Omental fat pad (tissue), 4 donors: Measurements from ENCODE around the gene ZNF407. TPM values are rescaled to one million over a fixed set of nuclear protein-coding genes. Genes with fewer than 3 reads are reported as not detected.

Source experiments
- ATAC-seq: fragments of 150-250 bp; one replicate; pipeline ENCODE4 v1.9.1; 2016; ENCODE audit warnings: mild to moderate bottlenecking, moderate library complexity; ENCODE audit not compliant: low FRiP score
- DNase-seq: peaks from one replicate; pipeline ENCODE4 v3.0.0-alpha.2; 2019; ENCODE audit warnings: low spot score
- total RNA-seq, 4 donors: library from RNA; depleted of rRNA; stranded (reverse); fragments of >200 nt; gene quantifications; one replicate each; pipeline ENCODE4 v1.1.0, GENCODE V29; 2016
- TF ChIP-seq, protein P1 (sequence below), 3 donors: fragments of 450-650 bp; IDR thresholded peaks; one replicate each; pipeline ENCODE4 v1.5.1; 2016 to 2017; ENCODE audit warnings: antibody characterized with exemption in 3 of 3, mild to moderate bottlenecking in 3 of 3, moderate library complexity in 2 of 3

The ZNF407 gene
- total RNA-seq, 4 donors from 2014 or later, result 13.4 to 26.7 (median 19.7) TPM

GRCh38 chr18:74598350-74599001 lies 806 bp downstream of the ZNF407 start:
- ATAC-seq (no peak), DNase-seq (no peak)
- TF ChIP-seq, protein P1, sequence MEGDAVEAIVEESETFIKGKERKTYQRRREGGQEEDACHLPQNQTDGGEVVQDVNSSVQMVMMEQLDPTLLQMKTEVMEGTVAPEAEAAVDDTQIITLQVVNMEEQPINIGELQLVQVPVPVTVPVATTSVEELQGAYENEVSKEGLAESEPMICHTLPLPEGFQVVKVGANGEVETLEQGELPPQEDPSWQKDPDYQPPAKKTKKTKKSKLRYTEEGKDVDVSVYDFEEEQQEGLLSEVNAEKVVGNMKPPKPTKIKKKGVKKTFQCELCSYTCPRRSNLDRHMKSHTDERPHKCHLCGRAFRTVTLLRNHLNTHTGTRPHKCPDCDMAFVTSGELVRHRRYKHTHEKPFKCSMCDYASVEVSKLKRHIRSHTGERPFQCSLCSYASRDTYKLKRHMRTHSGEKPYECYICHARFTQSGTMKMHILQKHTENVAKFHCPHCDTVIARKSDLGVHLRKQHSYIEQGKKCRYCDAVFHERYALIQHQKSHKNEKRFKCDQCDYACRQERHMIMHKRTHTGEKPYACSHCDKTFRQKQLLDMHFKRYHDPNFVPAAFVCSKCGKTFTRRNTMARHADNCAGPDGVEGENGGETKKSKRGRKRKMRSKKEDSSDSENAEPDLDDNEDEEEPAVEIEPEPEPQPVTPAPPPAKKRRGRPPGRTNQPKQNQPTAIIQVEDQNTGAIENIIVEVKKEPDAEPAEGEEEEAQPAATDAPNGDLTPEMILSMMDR (IDR thresholded peaks at IDR 0.05), result no peak

DNA sequence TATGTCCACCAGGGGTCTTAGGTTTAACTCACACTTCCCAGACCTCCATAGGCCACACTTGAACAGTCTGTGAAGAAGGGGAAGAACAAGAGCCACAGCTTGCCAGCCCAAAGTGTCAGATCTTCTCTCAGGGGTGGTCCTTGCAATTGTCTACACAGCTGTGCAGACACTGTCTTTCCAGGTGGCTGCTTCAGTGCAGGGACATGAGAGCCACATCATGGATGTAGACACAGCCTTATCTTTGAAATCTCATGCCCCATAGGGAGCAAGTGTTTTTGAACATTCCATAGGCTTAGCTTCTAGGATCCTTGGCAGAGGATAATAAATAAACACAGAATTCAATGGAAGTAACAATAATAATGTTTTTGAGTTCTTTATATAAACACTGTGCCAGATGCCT lies 6.7 kb downstream of the ZNF407 start:
- ATAC-seq (no peak), DNase-seq (no peak)
- TF ChIP-seq, protein P1 (IDR thresholded peaks at IDR 0.05), result no peak

DNA sequence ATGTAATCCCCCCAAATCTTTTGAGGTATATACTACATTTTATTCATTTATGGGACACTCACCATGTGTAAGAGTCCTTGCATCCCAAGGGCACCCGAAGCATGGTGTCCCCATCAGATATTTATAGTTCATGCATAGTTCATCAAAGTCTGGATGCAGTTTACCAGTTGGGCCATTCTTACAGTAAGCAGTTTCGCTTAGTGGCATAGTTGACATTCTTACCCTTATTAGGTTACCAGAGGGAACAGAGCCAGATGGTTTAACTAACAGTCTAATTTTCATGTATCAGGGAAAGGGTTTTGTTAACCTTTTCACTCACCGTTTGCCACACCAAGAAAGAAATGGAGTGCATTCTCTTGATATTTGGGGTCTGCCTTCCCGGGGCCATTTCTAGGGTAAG lies 7.1 kb downstream of the ZNF407 start:
- ATAC-seq (no peak), DNase-seq (no peak)
- TF ChIP-seq, protein P1 (IDR thresholded peaks at IDR 0.05), result no peak

DNA sequence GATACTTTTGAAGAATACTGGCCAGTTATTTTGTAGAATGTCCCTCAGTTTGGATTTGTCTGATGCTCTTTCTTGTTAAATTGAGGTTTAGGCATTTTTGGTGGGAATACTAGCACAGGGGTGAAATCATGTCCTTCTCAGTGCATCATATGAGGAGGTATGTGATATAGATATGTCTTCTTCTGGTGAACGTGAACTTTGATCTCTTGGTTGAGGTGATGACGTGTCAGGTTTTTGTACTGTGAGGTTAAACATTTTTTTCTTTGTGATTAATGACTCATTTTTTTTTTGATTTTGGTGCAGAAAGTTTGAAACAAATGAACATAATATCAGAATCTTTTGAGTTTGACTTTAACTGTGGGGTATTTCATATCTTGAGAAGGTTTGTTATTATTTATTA lies 11.0 kb downstream of the ZNF407 start:
- ATAC-seq (no peak), DNase-seq (no peak)
- TF ChIP-seq, protein P1 (IDR thresholded peaks at IDR 0.05), result no peak

GRCh38 chr18:74609535-74609934 lies 11.9 kb downstream of the ZNF407 start:
- DNase-seq, result no peak
- TF ChIP-seq, protein P1 (IDR thresholded peaks at IDR 0.05), result no peak
- ATAC-seq, result no peak

- ATAC-seq (no peak), DNase-seq (no peak)
- TF ChIP-seq, protein P1 (IDR thresholded peaks at IDR 0.05), result no peak
Measured at GRCh38 chr18:74610051-74610615, 12.5 kb downstream of the ZNF407 start.

DNA sequence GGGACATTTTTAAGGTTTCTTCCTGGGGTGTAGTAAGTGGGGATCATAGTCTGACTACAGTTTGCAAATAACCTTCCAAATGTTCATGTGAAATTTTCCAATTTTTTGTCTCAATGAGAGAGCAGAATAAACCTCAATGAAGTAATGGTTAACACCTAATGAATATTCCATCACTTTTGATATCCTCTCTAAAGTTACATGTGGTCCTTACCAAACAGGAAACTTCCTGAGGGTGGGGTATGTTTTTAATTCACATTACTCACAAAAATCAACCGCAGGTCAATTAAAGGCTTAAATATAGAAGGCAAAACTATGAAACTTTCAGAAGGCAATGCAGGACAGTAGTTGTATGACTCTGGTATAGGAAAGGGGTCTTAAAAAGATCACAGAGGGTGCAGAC lies 13.2 kb downstream of the ZNF407 start:
- TF ChIP-seq, protein P1 (IDR thresholded peaks at IDR 0.05), result no peak
- ATAC-seq, result no peak
- DNase-seq, result no peak
